Measurements from ENCODE around the gene C7.

C7 gene

DNA sequence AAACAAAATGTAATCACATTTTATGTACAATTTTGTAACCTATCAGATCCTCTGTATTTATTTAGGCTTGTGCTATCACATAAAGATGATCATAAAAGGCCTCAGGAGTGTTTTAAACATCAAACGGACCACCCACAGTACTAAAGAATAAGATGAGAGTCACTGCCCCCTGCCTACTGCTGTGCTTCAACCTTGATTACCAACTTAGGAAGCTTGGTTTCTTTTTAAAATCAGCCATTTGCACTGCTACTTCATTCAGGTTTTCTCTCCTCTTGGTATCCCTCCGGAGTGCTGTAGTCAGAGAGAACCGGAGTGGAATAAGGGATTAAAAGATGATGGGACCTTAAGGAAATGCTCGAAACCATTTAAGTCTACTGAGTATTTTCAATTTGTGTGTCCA, 6.9 kb downstream of the C7 start:
- DNase-seq (ENCODE audit: low read depth), result no peak

DNA sequence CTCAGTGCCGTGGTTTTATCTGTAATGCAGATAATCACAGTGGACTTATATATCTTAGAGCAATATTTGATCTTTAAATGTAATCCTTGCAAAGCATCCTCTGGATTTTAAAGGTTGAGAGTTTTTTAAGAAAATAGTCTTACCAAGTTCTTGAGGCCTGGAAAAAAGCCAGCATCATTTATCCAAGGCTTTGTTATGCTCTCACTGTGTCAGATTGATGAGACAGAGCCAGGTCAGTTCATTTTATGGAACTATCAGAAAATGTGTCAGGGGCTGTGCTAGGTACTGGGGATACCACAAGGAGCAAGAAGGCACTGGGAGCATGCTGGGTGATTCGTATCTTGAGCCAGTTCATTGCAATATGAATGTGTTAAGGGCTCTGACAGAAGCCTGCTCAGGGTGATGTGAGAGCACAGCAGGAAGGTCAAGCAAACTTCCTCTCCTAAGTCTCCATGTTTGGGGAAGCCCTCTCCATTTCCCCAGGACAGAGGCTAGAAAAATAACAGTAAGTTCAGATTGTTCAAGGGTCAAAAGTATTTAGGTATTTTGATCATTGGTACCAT, 19.7 kb downstream of the C7 start:
- DNase-seq (ENCODE audit: low read depth), result no peak

DNA sequence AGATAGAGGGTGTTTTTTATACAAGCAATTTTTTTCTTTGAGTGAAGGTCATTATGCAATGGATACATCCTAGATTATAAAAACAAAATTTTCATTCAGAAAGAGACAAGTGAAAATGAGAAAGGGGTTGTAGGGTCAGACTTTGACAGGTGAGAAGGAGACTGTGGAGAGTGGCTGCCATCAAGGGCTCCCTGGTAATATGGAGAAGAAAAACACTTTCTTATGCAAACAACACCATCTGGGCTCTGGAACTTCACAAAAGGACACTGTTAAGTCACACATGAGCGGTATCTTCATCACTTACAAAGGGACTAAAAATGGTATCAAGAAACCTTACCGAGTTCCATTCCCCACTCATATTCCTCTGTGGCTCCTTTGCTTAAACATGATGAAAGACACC, 23.5 kb downstream of the C7 start:
- DNase-seq (ENCODE audit: low read depth), result no peak

DNA sequence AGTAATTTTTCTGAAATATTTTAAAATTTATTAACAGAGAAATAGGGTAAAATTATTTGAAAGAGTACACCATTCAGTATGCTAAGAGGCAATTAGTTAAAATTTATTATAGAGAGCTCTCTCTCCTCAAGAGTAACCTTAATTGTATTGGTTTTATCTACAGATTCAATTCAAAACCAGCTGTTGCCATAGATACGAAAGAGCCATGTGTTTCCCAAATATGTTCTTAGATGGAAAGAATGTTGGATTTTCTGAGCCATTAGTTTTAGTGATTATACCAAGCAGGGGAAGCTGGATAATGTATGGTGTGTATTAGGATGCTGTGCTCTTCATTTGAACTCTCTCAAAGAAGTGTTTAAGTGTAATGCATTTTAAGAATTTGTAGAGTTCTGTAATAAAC, 27.8 kb downstream of the C7 start:
- no peak for DNase-seq (ENCODE audit: low read depth)

DNA sequence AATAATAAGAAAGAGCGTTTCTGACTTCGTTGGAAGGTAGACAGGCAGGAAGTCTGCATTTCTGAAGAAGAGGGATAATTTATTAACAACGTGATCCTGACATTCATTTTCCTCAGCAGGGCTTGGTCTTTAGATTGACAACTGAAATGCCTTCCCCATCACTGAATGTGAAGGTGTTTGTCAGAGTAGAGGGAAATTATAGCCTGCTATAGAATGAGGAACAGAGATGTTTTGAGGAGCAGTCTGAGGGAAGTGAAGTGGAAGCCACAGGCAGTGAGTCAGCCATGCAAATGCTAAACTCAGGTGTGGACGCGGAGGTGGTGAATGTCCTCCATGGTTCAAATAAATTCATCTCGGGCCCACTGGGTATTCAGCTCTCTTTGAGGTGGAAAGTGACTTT, 30.5 kb downstream of the C7 start:
- DNase-seq (ENCODE audit: low read depth), result no peak

DNA sequence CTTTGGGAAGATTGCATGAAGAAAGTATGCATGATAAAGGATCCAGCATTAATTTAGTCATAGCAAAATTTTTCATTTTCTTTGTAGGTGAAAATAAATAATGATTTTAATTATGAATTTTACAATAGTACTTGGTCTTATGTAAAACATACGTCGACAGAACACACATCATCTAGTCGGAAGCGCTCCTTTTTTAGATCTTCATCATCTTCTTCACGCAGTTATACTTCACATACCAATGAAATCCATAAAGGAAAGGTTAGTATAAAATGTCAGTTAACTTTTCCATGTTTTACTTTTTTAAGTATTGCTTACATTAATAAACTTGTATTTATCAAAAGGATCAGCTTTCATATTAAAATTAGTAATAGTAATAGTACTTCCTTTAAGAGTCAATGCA, 35.8 kb downstream of the C7 start:
- no peak for DNase-seq (ENCODE audit: low read depth)

DNA sequence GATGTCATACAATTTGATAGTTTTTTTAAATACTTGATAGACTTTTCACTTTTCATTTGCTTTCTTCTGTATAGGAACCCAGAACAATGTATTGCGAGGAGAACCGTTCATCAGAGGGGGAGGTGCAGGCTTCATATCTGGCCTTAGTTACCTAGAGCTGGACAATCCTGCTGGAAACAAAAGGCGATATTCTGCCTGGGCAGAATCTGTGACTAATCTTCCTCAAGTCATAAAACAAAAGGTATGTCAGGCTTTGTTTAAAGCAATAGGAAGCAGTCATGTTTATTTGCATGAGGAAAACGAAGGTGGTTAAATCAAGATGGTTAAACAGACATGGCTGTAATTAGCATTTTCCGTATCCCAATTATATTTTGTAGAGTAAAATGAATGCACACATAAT, 46.0 kb downstream of the C7 start:
- DNase-seq (ENCODE audit: low read depth), result no peak

DNA sequence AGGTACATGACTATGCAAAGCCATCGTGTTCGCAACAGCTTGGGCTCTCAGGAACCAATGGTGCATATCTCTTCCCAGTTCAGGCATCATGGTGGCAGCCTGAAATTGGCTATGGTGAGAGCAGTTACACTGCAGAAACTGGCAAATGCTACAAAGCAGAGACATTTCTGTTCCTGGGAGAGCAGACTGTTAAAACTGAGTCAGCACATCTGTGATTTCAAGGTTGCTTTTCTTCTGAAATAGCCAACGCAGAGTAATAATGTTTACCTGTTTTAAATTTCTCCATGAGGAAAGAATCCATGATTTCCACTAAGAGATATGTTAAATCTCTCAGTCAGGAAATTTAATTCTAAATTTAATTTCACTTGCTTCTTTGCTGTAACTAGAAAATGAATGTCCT, 47.8 kb downstream of the C7 start:
- no peak for DNase-seq (ENCODE audit: low read depth)

DNA sequence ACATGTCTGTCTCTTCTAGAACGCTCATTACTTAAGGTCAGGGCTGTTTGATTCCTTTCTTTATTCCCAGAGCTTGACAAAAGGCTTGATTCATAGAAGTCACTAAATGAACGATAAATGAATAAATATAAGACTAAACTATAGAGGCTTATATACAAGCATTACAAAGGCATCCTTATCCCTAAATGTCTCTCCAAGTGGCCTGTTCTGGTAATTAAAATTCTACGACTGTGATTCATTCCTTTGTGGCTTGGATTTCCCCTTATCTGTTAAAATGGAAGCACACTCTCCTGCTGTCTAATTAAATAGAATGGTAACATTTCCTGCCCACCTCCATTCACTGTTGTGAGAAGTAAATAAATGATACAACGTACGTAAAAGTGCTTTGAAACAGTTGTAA, 49.5 kb downstream of the C7 start:
- DNase-seq (ENCODE audit: low read depth), result no peak

DNA sequence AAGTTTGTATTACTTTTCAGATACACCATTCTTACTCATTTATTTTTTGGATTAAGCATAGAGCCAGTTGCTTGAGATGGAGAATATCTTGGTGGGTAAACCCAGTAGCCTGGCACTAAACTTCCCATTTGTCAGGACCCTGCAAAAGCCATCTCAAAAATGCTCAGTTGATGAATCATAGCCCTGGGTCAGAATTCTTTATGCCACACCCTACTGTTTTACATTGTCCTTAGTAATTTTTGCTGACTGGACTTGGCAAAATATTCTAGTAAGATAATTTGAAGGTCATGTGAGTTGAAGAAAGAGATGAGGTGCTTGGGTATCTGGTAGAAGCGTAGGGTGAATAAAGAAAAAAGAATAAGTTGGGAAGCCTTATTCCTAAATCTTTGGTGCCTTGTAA, 50.7 kb downstream of the C7 start:
- no peak for DNase-seq (ENCODE audit: low read depth)

DNA sequence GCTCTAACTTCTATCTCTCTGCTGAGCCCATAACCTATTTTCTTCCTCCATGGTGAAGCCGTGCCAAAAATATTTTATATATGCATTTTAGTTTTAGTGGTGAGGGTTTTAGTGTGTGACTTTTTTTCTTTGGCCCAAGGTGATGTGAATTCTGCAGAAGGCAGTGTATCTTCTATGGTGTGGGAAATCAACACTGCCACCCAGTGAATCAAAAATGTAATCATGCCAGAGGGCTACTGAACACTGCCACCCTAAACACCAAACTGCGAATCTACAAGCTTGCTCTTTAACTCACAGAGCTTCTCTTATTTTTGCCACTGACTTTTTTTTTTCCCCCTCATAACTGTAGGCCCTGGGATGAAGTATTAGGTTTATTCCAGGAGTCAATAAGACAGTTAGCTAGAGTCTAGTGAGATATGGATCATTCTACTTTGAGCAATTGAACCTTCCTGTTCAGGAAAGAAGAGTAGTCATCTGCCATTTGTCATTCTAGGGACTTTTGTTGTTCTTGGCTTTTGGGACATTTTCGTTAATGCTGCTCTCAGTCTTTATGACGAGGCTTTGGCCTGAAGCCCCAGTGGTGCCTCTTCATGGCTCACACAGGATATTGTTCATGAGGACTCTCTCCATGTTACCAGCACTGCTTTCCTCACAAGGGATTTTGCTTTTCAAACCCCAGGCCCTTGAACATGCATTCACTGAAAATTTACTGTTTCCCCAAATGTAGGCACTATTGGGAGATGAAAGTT, 53.1 kb downstream of the C7 start:
- no peak for DNase-seq (ENCODE audit: low read depth)

DNA sequence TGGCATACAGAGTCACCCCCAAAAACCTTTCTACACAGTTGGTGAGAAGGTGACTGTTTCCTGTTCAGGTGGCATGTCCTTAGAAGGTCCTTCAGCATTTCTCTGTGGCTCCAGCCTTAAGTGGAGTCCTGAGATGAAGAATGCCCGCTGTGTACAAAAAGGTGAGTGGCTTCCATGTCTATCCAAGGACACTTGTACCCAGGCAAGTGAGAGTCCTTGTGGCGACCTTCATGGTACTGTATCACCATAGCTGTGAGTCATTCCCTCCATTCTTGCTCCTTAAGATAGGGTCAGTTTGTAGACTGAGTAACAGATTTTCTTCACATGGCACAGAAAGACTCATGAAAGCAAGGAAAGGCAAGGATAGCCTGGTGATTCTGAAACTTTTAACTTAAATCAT, 63.1 kb downstream of the C7 start:
- DNase-seq (ENCODE audit: low read depth), result no peak

DNA sequence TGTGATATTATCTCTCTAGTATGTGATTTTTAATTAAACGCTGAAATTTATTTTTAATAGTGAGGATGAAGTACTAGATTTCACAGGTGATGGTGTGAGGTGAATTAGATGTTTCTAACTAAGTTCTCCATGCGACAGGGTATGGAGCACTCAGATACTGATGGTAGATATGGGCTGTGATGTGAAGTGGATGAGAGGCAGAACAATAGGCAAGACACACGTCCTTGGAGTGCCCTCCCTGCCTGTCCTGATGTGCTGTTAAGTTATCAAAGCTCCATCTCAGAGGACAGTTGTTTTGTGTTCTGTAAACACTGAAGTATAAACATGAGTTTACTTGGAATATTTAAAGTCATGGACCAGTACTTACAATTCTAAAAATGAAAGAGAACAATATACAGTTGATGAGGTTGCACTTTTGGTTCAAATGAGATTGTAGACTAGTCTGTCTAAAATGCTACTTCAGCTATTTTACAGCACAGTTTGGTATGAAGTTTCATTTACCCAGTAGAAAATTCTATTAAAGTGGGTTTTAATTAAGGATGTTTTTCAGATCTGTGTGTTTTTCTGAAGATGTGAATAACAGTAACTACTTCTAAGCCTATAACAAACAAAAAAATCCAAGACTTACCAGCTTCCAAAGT, 64.2 kb downstream of the C7 start:
- no peak for DNase-seq (ENCODE audit: low read depth)

DNA sequence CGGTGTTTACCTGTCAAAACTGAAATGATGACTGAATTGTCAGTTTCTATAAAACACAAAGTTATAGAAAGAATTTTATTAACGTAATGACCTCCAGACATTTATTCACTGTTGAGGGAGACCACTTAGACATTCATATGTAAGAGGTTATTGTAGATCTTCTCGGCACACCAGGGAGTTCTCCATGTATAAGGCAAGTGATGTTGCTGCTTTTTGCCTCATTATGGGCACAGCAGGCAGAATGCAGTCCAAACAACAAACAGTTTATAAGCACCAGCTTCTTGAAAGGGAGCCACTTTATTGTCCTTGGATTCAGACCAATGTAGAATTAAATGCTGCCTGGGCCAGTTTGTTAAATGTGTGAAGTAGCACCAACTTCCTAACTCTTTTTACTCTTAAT, 66.7 kb downstream of the C7 start:
- DNase-seq (ENCODE audit: low read depth), result no peak

DNA sequence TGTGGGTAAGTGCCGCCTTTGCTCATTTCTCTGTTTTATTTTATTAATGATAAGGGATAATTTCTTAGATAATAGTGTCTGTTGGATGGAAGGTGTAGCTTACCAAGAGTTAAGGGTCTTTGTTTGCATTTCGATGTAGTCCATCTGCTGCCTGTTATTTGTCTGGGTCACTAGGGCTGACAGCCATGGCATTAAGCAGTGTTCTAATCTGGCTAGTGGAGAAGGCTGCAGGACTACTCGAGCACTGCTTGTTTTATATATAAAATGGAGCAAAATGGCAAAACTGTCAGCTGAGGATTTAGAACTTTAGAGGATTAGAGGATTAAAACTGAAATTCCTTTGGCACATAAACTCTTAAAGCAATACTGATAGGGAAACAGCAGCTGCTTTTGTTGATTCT, 67.5 kb downstream of the C7 start:
- no peak for DNase-seq (ENCODE audit: low read depth)

DNA sequence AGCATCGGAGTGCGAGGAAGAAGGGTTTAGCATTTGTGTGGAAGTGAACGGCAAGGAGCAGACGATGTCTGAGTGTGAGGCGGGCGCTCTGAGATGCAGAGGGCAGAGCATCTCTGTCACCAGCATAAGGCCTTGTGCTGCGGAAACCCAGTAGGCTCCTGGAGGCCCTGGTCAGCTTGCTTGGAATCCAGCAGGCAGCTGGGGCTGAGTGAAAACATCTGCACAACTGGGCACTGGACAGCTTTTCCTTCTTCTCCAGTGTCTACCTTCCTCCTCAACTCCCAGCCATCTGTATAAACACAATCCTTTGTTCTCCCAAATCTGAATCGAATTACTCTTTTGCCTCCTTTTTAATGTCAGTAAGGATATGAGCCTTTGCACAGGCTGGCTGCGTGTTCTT, 72.1 kb downstream of the C7 start:
- no peak for DNase-seq (ENCODE audit: low read depth)

DNA sequence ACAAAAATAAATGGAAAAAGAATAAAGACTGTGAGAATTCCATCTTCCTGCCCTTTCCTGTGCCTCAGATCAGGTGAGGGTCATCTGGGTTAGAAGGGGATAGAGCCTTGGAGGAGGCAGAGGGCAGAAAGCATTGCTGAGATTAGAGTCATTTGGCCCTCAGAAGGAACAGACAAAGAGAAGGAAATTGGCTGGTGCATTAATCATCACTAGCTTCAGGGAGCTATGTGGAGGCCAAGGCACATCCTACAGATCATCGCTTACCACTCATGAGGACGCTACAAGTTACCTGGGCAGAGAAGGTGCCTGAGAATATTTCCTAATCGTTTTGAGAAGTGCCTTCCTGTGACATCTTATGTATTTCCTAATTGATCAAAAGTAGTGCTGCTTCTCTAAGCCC, 74.5 kb downstream of the C7 start:
- no peak for DNase-seq (ENCODE audit: low read depth)

DNA sequence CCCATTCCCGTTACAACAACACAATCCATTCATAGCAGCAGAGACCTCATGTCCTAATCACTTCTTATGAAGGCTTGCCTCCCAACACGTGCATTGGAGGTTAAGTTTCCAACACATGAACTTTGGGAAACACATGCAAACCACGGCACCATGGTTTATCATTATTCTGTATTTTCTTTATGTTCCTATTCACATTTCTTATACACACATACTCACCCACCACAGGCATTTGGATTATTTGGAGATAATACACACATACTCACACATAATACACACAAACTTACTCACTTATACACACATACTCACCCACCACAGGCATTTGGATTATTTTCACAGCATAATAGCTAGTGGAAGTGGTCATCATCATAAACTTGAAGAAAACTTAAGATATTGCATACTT, 75.6 kb downstream of the C7 start:
- peak; percentile 34 for DNase-seq (ENCODE audit: low read depth)

DNA sequence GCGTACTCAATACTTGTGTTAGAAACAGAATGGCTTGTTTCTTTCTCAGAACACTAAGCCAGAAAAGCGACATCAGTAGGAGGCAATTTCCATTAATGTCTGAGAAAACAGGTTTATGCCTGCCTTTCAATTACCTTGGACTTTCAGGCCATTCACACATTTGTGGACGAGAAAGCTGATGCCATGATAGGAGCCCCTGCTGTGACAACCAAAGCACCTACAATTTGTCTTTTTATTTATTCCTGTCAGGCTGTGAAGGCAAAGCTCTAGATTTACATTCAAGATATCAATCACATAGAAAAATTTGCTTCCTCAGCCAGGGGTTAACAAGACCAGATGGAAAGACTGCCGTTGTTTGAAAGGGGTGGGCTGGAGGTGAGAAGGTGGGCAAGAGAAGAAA, 76.2 kb downstream of the C7 start:
- no peak for DNase-seq (ENCODE audit: low read depth)

DNA sequence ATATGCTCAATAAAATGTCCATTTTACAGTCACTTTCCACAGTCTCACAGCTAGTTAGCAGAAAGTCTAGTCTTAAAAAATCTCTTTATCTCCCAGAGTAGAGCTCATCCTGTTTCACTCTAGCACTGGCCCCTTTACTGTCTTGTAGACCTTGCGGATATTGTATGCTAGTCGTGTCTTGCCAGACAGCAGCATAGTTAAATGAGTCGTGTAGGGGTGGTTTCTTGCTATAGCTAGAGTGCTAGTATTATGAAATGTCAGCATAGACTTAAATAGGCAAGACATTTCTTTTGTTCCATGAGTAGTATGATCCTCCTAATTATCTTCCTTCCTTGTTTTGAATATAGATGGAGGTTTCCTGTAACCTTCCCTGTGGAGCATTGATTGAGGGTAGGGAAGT, 77.4 kb downstream of the C7 start:
- no peak for DNase-seq (ENCODE audit: low read depth)

DNA sequence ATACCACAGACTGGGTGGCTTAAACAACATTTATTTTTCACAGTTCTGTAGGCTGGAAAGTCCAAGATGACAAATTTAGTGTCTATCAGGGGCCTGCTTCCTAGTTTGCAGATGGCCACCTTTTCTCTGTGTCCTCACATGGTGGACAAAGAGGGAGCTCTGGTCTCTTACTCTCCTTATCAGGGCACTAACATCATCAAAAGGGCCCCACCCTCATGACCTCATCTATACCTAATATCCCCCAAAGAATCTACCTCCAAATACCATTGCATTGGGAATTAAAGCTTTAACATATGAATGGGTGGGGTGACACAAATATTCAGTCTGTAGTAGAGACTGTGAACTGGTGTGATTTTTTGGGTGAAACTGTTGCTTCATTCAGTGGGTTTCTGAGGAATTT, 78.1 kb downstream of the C7 start:
- no peak for DNase-seq (ENCODE audit: low read depth)

DNA sequence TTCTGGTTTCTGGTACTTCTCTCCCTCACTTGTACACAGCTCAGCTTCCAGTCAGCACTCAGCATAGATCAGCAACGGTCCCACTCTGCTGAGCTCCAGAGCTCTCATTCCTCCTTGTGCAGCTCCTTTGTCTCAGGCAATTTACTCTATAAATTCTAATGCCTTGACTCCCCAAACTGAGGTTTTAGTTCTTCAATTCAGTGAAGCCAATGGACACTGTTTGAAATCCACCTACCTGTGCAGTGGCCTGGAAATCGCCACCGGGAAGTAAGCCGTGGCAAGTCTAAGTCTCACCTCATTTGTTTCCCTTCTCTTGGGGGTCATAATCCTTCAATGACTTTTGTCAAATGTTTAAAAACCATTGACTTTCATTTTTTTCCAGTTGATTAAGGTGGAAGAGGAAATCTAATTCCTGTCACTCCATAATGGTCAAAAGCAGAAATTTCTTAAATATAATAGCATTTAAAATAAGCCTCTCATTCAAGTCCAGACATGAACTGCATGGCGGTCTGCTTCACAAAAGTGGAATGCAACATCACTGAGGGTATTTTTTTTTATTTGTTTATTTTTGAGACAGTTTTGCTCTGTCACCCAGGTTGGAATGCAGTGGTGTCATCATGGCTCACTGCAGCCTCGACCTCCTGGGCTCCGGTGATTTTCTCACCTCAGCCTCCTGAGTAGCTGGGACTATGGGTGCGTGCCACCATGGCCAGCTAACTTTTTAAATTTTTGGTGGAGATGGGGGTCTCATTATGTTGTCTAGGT, 79.6 kb downstream of the C7 start:
- no peak for DNase-seq (ENCODE audit: low read depth)
